GM04504 (cell line): ENCODE measurements around the gene TAF1B.

Experiments used
- DNase-seq: peaks from one replicate; pipeline ENCODE4 v3.0.0-alpha.2; 2012; ENCODE audit warnings: low read depth

TAF1B gene

DNA sequence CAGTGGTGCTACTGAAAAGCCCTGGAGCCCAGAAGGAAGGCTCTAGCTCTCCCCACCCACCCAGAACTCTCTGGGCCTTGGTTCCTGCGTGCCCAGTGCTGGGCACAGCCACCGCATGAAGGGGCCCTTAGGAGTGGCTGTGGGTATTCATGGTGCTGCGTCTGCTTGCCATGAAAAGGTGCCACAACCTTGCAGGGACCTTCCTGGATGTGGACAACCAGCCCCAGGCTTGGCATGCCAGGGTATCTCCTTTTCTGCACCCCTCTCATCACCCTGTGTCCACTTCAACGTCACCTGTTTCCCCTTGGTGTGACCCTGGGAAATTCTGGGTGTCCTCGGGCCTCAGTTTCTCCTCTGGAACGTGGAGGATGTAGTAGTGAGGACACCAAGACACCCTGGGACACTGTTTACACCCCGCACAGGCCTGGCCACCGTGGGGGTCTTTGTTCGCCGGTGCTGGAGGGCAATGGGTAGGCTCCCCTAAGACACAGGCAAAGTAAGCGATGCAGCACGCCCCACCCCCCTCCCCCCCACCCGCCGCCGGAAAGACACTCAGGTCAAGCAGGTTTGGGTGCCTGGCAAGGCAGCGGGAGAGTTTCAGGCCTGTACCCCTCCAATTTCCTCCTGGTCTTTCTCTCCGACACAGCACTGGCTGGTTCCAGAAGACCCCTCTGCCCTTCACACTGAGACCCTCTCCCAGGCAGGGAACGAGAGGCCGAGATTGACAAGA, 34.8 kb upstream of the TAF1B start:
- no peak for DNase-seq

DNA sequence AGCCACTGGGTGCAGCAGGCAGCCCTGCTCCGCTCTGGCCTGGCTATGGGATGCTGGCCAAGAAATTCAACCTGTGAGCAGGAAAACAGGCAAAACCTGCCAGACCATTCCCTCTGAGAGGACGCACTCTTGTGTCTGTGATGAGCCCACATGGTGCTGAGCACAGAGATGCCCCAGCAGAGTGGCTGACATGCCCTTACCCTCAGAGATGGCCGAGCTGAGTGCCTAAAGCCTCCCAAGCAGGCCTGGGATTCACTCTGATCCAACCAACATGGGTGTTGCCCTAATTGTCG, 34.3 kb upstream of the TAF1B start:
- no peak for DNase-seq

DNA sequence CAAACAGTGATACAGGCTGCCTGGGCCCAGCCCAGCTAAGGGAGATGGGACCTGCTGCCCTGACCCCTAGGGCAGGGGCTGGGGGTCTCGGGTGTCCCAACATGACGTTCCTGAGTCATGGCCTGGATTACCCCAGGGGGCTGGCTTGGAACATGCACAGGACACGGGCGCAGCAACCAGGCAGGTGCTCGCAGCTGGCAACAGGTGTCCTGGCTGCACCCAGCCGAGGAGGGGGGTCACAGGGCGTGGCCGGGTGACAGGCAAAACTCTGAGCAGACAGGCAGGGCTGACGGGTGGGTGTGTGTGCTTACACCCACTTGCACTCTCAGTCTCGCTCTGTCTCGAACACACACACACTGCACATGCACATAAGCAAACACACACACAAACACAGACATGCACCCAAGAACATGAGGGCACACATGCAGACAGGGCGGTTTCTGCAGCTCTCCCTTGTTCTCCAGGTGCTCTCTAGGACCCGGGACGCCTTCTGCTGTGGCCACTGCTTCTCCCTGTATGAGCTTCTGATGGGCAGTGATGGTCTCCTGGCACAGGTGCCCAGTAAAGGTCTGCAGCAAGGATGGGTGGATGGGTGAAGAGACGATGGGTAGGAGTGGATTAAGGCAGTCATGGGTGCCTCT, 33.7 kb upstream of the TAF1B start:
- DNase-seq, result no peak

DNA sequence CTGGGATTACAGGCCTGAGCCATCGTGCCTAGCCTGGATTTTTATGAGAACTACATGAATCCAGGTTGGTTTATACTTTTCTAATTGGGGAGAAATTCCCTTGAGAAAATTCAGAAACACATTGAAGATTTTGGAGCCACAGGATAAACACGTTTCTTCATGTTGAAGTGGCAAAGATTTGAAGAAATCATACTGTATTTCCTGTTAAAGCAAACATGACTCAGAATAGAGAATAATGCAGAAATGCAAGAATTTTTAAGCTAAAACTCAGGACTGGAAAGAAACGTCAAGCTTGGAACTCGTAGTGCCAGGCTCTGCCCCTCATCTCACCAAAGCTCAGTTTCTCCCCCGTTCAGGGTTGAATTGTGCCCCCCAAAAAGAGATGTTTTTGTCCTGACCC, 32.1 kb upstream of the TAF1B start:
- no peak for DNase-seq

DNA sequence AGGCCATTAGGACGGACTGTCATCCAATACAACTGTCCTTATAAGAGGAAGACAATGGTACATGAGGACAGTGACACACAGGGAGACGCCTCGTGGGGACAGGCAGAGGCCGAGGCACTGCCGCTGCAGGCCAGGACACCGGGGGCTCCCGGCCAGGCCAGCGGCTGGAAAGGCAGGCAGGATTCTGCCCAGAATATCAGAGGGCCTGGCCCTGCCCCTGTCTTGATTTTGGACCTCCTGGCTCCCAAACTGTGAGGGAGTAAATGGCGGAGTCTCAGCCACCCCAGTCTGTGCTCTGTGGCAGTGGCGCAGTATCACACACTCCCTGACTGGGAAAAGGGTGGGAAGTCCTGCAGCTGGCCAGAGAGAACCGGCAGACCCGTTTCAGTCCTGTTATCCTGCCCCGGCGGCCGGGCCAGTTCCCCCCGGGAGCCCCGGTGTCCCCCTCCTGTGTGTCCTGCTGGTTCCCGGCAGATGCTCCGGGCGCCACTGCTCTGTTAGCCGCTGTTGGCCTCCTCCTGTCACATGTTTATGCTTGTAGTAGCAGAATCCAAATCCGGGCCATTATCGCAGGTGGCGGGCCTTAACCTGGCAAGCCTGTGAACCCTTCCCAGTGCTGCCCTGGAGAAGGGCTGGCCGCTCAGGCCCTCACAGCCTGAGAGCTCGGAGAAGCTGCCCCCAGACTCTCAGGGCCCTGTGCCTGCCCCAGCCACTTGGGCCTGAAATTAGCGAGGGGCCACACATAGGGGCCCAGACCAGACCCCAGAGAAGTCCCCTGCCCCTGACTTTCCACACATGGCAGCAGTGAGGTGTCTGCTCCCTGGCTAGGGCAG, 31.4 kb upstream of the TAF1B start:
- no peak for DNase-seq

DNA sequence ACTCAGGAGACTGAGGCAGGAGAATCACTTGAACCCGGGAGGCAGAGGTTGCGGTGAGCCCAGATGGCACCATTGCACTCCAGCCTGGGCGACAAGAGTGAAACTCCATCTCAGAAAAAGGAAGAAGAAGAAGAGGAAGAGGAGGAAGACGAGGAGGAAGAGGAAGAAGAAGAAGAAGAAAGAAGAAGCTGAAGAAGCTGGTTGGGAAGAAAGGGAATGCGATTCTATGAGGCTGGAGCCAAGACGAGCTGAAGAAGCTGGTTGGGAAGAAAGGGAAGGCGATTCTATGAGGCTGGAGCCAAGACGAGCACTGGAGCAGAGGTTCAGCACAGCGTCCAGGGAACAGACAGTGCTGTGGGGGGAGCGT, 30.3 kb upstream of the TAF1B start:
- no peak for DNase-seq

DNA sequence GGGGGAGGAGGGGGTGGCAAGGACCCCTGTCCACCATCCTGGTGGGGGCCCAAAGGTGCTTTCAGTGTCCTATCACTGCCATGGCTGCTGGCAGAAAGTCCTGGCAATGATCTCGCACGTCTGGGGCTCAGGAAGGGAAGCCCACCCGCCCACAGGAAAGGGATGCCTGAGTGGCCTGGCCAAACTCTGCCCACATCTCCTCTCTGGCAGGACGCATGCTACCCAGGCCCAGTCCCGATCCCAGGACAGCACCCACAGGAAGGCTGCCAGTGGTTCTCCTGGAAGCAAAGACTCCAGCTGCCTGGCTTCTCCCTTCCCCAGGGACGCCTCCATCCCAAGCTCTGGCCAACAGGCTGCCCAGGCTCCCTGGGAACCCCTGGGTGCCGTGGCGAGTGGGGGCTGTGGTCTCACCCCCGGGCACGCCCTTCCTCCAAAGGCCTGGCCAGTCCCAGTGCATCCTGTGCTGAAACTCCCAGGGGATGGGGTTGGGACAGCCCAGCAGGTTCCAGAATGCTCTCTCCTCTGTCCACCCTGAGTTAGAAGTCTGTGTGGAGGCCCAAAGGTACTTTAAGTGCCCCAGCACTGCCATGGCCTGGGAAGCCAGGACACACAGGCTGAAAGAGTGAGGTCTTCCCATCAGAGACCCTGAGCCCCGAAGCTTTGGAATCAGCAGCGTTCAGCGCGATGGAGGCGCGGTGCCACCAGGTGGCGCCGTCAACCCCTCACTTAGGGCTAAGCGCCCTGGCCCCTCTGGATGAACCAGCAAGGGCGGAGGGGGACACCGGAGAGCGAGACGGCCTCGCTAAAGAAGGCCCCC, 29.8 kb upstream of the TAF1B start:
- no peak for DNase-seq

DNA sequence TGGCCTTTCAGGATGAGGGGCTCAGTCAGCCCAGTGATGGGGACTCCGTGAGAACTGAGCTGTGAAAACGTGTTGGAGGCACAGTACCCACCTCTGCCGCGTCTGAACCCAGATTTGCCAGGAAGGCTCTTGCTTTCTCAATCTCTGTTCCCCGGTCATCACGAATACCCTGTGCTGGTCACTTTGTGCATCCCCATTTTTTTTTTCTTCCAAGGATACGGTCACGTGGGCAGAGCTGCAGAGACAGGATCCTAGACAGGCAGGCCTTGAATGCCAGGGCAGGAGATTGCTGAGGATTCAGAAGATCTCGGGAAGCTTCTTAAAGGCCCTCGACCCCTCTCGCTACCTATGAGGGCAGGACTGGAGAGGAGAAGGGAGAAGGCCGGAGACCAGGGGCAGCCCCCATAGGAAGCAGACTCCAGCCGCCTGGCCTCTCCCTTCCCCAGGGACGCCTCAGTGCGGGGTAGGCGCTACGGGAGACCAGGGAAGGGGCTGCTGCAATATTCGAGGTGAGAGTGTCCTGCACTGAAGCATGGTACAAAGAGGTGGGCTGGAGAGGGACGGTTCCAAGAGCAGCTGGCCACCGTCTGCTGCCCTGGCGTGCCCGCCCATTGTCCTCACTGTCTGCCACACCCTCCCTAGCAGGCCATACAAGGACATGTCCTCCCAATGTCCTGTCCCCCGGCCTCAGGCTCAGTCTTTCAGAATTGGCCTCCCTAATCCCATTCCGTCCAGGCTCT, 29.0 kb upstream of the TAF1B start:
- no peak for DNase-seq

DNA sequence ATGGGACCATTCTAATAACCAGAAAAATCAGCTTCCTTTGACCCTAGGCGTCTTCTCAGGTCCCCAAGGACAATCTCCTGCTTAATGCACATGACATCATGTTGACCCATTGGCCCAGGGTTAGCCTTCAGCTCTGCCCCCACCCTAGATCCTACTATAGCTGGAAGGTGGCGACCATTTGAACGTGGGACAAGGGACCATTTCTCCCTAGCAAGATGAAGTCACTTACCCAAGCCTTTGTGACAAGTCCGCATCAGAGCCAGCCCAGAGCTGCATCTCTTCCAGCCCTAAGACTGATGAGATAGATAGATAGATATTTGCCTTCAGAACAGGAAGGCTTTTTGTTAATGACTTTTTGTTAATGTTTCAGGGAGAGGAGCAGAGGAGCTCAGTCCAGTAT, 28.2 kb upstream of the TAF1B start:
- DNase-seq, result no peak

DNA sequence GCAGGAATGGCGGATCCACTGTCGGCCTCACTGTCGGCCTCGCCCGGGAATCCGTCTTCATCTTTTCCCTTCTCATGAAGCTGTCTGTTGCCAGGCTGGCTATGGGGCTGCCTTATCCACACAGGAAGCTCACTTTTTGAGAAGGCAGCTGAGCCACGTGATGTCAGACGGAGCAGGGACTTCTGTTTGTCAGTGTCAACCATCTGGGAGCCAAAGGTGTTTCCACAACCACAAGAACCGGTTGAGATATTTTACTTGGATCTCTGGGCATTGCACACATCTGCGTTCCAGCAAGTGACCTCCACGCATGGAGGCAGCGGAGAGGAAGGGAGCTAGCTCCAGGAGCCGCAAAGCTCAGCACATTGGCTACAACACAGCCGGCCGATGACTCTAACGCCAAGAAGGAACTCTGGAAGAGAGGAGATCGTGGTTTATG, 27.4 kb upstream of the TAF1B start:
- DNase-seq, result no peak

DNA sequence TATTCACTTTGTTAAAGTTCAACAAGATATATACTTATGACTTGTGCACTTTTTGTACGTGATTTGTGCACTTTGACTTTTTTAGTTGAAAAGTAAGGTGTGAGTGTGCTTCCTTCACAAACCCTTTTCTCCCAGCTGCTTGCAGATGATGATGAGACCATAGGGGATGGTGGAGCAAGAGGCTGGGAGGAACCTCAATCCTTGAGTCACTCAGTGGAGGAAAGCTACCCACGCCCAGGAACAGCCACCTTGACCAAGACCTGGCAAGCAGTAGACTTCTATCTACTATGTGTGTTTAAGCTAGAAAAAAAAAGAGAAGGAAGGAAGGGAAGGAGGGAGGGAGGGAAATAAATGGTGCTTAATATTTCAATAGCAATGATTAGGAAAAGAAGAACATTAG, 25.2 kb upstream of the TAF1B start:
- DNase-seq, result no peak

DNA sequence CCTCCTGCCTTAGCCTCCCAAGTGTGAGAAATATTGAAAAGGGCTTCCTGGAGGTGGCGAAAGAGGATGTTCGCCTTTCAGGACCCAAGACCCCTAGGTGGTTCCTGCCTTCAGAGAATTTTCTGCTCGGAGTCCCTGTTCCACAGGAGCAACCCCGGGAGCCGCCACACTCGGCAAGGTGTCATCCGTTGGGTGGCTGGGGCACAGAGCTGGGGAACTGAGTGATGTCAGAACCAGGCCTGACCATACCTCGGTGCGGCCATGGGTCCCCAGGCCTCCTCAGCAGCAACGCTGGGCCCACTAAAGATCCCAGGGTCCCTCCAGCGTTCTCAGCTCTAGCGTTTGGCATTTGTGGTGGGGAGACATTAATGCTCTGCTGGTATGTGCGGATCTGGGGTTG, 23.7 kb upstream of the TAF1B start:
- no peak for DNase-seq

DNA sequence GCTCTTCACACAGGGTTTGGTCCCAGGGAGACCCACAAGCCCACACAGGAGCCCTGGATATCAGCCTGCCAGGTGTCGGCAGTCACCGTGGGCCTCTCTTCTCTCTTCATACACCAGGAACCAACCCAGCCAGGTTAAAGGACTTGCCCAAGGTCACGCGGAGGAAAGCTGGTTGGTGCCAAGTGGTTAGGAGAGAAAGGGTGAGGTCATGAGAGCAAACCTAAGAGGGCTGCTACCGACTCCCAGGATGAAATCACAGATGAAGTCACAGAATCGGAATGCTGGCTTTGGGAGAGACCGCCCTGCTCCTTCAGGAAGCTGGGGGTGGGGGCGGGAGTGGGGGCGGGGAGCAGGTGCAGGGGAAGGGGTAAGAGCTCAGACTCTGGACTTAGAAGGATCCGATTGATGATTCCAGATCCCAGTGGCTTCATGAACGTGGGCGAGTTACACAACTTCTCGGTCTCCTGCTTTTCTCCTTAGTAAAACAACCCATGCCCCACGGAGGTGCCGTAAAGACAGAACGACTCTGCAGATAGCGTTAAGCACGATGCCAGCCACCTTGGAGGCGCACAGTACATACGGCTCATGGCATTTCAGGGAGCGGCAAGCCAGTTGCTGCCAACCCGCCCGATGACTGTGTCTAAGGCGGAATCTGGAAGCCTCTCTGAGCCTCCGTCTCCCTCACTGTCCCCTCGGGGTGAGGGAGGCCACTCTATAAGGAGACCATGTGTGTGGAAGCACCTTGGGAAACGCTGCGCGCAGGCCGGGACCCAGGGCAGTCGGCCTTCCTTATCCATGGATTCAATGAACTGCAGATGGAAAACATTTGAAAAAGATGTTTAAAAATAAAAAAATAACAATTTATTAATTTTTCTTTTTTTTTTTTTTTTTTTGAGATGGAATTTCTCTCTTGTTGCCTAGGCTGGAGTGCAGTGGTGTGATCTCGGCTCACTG, 23.0 kb upstream of the TAF1B start:
- no peak for DNase-seq

DNA sequence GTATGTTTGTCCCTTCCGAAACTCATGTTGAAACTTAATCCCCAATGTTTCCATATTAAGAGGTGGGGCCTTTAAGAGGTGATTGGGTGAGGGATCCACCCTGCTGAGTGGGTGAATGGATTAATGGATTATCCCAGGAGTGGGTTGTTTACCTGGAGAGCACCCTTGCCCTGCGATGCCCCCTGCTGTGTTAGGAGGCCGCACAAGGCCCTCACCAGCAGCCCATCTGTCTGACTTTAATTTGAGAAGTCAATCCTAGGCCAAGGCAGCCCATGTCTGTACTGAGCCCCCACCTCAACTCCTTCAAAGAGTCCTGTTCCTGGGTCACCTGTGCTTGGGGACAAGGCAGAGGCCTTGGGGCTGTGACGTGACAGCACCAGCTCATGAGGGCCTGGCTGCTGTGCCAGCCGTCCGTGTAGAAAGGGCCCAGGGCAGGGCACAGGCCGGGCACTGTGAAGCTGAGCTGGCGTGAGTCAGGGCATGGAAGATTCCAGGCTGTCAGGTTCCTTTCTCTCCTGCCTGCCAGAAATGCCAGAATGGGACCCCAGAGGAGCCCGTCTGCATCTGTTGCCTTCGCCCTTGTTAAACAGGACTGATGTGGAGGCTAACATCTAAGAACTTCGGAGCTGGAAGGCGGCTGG, 21.3 kb upstream of the TAF1B start:
- no peak for DNase-seq

DNA sequence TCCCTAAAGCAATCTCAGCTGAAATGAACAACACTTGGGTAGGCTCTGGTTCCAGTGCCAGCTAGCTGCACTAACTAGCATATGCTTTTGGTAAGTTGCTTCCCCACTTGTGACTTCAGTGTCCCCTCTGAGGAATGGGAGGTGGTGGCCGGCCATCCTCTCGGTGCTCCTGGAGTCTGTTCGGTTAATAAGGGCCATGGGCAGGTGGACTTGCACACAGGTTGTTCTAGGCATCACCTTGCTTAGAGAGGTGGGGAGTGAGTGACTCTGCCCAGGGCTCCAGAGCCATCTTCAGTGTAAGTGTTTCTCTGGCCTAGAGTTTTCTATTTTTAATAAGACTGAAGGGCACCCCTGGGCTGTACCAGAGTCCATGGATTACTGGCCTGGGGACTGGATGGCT, 18.8 kb upstream of the TAF1B start:
- no peak for DNase-seq

DNA sequence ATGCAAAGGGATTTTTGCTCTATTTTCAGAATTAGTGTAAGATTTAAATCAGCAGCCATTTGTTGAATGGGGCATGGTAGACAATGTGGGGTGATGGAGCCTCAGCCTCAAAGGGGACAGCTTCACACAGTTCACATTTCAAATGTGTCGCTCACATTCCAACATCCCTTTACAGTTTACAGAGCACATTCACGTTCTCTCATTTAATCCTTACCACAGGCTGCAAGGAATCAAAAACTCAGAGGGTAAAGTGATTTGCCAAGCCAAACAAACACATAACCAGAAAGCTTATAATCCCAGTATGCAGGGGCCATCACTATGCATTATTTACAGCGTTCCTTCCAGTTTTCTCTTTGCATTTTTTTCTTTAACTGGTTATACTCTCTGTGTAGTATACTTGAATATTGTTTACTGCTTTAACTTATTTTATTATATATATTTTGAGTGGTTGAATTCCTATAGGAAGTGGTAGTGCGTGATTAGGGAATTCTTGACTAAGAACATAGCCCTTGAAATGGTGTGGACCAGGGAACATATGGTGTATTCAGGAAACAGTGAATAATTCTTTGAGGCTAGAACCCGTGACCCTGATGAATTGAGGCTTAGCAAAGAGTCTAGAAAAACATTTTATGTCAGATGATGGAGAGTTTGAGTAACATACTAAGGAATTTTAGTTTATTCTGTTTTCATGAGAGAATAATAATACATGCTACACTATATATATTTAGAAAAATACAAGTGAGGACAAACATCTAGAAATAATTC, 18.1 kb upstream of the TAF1B start:
- no peak for DNase-seq

DNA sequence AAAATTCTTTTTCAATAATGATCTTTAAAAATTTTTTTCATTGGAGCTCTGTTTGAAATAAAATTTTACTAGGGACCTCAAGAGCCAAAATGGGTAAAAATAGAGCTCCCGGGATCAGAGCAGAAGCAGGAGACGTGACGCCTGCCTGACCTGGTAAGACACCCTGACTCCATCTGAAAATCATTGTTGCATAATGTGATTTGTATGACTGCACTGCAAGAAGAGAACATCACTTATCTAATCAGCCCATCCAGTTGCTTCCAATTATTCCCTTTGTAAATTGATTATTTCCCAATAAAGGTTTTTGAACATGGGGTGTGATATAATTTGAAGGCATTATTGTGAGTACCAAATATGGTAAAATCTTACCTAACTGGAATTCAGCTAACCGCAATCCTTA, 17.1 kb upstream of the TAF1B start:
- no peak for DNase-seq

DNA sequence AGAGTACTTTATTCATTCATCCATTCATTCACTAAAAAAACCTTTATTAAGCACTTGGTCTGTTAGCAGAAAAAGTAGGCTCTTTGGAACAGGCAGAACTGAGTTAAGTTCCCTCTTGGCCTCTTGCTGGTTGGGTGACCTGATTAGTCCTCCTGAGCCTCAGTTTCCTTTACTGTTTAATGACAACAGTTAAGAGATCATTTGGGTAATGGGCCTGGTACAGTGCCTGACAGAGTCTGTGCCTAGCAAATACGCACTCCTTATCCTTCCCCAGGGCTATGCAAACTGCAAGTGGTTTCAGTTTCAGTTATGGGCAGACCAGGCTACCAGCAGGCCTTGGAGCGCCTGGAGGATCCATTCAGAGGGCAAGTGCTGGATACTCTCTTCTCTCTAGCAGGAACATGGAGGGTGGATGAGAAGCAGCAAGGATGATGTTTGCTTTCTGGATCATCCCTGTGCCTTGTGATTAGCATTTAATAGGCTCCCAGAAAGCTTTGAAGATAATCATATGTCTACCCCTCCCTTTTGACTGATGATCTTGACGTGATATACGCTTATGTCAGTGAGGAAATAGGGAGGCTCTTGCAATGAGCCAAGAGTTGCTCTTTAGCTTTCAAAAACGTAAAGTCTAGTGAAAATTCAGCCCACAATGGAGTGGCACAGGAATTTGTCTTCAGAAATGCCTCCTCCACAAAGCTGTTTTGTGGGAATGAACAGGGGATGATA, 12.4 kb upstream of the TAF1B start:
- no peak for DNase-seq

DNA sequence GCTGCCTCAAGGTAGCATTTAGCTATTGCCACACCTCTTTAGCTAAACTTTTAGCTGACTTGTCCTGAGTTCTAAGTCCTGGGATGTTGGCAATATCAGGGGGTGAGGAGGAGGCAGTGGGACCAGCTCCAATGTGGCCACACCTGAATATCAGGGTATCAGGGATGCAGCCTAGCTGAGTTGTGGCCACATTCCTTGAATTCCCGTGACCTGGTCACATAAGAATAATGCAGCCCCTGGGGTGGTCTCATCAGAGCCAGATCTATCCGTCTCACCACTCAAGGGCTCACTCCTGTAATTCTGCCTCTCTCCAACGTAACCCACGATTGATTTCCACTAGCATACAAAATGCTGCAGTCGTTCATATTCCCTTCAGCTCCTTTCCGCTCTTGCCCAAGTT, 11.6 kb upstream of the TAF1B start:
- DNase-seq, result no peak
